Measurements from ENCODE around the gene DNAH17.

- no peak for TF ChIP-seq EZH2 (IDR thresholded peaks at IDR 0.05)
- no peak for TF ChIP-seq POLR2A (IDR thresholded peaks at IDR 0.05; ENCODE audit: borderline replicate concordance, extremely low read depth, insufficient read depth, insufficient read length)
- TF ChIP-seq SP1 (IDR thresholded peaks at IDR 0.05; ENCODE audit: low read depth), result no peak
- no peak for TF ChIP-seq ZNF274 (IDR thresholded peaks at IDR 0.05; ENCODE audit: low read depth, low read length)
- TF ChIP-seq CTCF (IDR thresholded peaks at IDR 0.05 in 2 of 3, conservative IDR thresholded peaks at IDR 0.05 in 1 of 3; ENCODE audit: borderline replicate concordance in 1 of 3, insufficient read depth in 1 of 3, low read depth in 2 of 3, low read length in 2 of 3), result no peak
- TF ChIP-seq YY1 (IDR thresholded peaks at IDR 0.05; ENCODE audit: extremely low read depth, insufficient replicate concordance, low read depth, low read length), result no peak
- no peak for TF ChIP-seq CEBPB (IDR thresholded peaks at IDR 0.05; ENCODE audit: low read depth)
- TF ChIP-seq TCF7L2 (IDR thresholded peaks at IDR 0.05; ENCODE audit: borderline replicate concordance, extremely low read depth, insufficient read depth, insufficient read length), result no peak
Observed at GRCh38 chr17:78563189-78564145, 13.7 kb downstream of the DNAH17 start.

Data from HCT116 (cell line).